Measurements from ENCODE around the gene SMARCAD1. TPM values are rescaled to one million over a fixed set of nuclear protein-coding genes. Genes with fewer than 3 reads are reported as not detected.

SMARCAD1 gene
- total RNA-seq, 4 donors from 2014 or later = 13.2 to 26.7 (median 20.8) TPM

DNA sequence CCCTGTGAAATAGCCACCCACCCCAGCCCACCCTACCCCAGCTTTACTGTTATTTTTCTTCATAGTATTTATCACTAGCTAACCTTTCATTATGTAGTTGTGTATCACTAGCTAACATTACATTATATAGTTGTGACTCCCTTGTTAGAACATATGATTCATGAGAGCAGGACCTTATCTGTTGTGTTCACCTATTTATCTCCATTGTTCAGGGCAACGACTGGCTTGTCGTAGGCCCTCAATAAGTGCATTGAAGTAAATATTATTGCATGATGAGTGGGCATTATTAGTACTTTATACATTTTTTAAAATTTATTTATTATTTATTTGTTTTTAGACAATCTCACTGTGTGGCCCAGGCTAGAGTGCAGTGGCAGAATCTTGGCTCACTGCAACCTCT, 4.2 kb downstream of the SMARCAD1 start:
- Histone ChIP-seq H3K9me3 (no peaks in the 10 kb centered on the region), H3K4me1 (peaks cover 0 to 33% (median 15%) of the 10 kb centered on the region in 3 donors), H3K27ac (no peak overlapping the region), H3K27me3 (no peaks in the 10 kb centered on the region), H3K4me3 (no peak overlapping the region), H3K36me3 (peaks cover 0 to 72% (median 6%) of the 10 kb centered on the region in 3 donors)
- 64 to 97% methylated on average over 2 of the region's 2 CpGs for WGBS, 2 donors
- TF ChIP-seq POLR2A (IDR thresholded peaks at IDR 0.05) = no peak
- TF ChIP-seq, protein P1, sequence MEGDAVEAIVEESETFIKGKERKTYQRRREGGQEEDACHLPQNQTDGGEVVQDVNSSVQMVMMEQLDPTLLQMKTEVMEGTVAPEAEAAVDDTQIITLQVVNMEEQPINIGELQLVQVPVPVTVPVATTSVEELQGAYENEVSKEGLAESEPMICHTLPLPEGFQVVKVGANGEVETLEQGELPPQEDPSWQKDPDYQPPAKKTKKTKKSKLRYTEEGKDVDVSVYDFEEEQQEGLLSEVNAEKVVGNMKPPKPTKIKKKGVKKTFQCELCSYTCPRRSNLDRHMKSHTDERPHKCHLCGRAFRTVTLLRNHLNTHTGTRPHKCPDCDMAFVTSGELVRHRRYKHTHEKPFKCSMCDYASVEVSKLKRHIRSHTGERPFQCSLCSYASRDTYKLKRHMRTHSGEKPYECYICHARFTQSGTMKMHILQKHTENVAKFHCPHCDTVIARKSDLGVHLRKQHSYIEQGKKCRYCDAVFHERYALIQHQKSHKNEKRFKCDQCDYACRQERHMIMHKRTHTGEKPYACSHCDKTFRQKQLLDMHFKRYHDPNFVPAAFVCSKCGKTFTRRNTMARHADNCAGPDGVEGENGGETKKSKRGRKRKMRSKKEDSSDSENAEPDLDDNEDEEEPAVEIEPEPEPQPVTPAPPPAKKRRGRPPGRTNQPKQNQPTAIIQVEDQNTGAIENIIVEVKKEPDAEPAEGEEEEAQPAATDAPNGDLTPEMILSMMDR (IDR thresholded peaks at IDR 0.05) = no peak
- DNase-seq = no peak
- intact Hi-C loops (cut with DNase I) = no loop called here

DNA sequence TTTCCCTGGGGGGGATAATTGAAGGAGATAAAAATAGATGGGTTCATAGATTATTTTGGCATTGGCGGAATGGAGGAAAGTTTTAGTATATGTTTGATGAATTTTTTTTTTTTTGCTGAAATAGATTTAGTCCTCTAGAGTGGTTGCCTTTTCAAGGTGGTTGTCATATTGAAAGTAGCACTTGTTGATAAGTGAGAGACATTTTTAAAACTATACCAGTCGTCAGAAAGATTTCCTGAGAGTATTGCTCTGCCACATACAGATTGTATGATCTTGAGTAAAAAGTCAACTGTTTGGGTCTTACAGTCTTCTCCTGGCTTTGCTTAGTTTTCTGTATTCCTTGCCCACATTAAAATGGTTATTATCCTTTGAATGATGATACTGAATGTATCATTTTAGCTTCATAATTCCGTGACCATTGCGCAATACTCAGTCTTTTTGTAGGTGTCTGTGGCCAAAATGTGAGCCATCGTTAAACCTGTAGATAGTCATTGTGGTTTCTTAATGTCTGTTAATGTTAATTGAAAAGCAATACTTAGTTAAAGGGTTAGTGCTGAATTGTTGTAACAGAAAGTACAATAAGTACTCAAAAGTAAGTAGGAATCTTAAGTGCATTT, 7.1 kb downstream of the SMARCAD1 start:
- no peaks in the 10 kb centered on the region for H3K9me3 ChIP-seq
- H3K4me3 ChIP-seq = no peak overlapping the region
- intact Hi-C loops (cut with DNase I) = no loop called here
- H3K36me3 ChIP-seq = peaks cover 0 to 93% (median 6%) of the 10 kb centered on the region in 3 donors
- no peaks in the 10 kb centered on the region for H3K27me3 ChIP-seq
- TF ChIP-seq, protein P1 (IDR thresholded peaks at IDR 0.05) = no peak
- TF ChIP-seq POLR2A (IDR thresholded peaks at IDR 0.05) = no peak
- no peak for DNase-seq
- no peak overlapping the region for H3K27ac ChIP-seq
- 78 to 85% methylated on average over 5 of the region's 5 CpGs for WGBS, 2 donors
- peaks cover 0 to 13% (median 0%) of the 10 kb centered on the region in 3 donors for H3K4me1 ChIP-seq

DNA sequence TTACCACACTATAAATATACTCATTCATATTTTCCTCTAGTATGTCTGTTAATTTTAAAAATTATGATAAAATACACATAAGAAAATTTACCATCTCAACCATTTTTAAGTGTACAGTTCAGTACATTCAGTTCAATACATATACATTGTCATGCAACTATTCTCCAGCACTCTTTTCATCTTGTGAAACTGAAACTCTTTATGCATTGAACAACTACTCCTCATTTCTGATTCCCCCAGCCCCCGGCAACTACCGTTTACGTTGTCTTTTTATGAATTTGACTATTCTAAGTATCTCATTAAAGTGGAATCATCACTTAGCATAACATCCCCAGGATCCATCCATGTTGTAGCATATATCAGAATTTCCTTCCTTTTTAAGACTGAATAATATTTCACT, 8.7 kb downstream of the SMARCAD1 start:
- Histone ChIP-seq H3K36me3 (peaks cover 0 to 93% (median 0%) of the 10 kb centered on the region in 3 donors), H3K4me3 (no peak overlapping the region), H3K9me3 (no peaks in the 10 kb centered on the region), H3K27ac (no peak overlapping the region), H3K27me3 (no peaks in the 10 kb centered on the region), H3K4me1 (no peaks in the 10 kb centered on the region)
- intact Hi-C loops (cut with DNase I) = no loop called here
- no peak for TF ChIP-seq POLR2A (IDR thresholded peaks at IDR 0.05)
- TF ChIP-seq, protein P1 (IDR thresholded peaks at IDR 0.05) = no peak
- no peak for DNase-seq
- 83 to 86% methylated on average over 3 of the region's 3 CpGs for WGBS, 2 donors

DNA sequence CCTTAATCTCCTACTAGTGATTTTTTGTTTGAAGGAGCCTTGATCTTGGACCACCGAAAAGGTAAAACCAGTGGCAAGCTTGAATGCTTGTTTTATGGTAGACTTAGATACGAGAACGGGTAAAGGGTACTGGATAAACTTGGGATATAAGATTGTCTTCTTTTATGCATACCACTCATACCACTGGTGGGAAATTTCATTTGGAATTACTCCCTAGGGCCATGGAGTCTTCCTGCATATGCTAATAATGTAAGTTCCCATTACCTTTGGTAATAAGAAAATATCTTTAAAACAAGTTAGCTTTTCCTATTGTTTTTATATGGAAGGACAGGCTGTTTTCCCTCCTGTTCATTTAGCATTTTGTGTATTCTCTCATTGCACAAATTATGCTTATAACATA, 11.7 kb downstream of the SMARCAD1 start:
- no peak for DNase-seq
- Histone ChIP-seq H3K4me1 (no peaks in the 10 kb centered on the region), H3K9me3 (no peaks in the 10 kb centered on the region), H3K27me3 (no peaks in the 10 kb centered on the region), H3K27ac (no peak overlapping the region), H3K4me3 (no peak overlapping the region), H3K36me3 (peaks cover 0 to 72% (median 0%) of the 10 kb centered on the region in 3 donors)
- intact Hi-C loops (cut with DNase I) = no loop called here
- WGBS, 2 donors = 87 to 88% methylated on average over 3 of the region's 3 CpGs
- TF ChIP-seq POLR2A (IDR thresholded peaks at IDR 0.05) = no peak
- TF ChIP-seq, protein P1 (IDR thresholded peaks at IDR 0.05) = no peak

DNA sequence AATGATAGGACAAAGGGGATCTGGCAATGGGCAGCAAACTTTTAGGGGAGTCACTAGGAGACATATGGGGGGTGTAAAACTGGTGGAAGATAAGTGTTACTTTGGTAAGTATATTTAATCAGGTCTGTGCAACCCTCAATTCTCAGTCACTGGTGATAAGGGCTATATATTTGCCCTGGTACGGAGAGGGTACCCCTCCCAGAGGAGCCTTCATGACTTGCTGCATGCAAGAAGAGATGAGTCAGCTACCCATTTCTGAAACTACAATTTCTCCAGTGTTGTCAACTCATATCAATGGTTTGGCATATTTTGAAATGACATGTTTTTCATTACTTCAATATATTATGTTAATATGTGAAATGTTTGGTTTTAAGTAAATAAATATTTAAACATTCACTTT, 14.3 kb downstream of the SMARCAD1 start:
- Histone ChIP-seq H3K36me3 (peaks cover 0 to 52% (median 0%) of the 10 kb centered on the region in 3 donors), H3K4me1 (no peaks in the 10 kb centered on the region), H3K27me3 (no peaks in the 10 kb centered on the region), H3K27ac (no peak overlapping the region), H3K4me3 (no peak overlapping the region), H3K9me3 (no peaks in the 10 kb centered on the region)
- no peak for DNase-seq
- TF ChIP-seq, protein P1 (IDR thresholded peaks at IDR 0.05) = no peak
- no peak for TF ChIP-seq POLR2A (IDR thresholded peaks at IDR 0.05)
- 91 to 92% methylated on average over 1 of the region's 1 CpG for WGBS, 2 donors
- intact Hi-C loops (cut with DNase I) = no loop called here
